T-cell (primary cell): ENCODE results near the gene CUL1. TPM values are rescaled to one million over a fixed set of nuclear protein-coding genes. Genes with fewer than 3 reads are reported as not detected.
A peak's percentile ranks its signal among the peaks of the same experiment; 100 is the strongest.
"Not testable (repeated sequence)": the region's sequence is repeated elsewhere in the genome, so short reads cannot be mapped to it uniquely, and the experiment has no call there.

Source experiments
- ATAC-seq, 4 experiments: fragments of 200-7000 bp in 3 of 4; fragments of 150-1000 bp in 1 of 4; cut with Tn5 transposase; replicated peaks in 1 of 4; 1 replicate in 3 of 4; 2 replicates in 1 of 4; pipeline ENCODE4 v1.10.0; 2021; ENCODE audit warnings: moderate library complexity in 3 of 4, mild to moderate bottlenecking in 2 of 4, moderate number of reproducible peaks in 1 of 4
- CTCF ChIA-PET, 2 donors: fragments of 300-600 bp; sonication (Branson Sonifier 250); formaldehyde crosslinking; loops; one replicate each; lab custom pipeline; 2022; ENCODE audit warnings: antibody characterized with exemption in 2 of 2; lab: Charles Lee
- POLR2A ChIA-PET, 2 donors: fragments of 300-600 bp; sonication (Branson Sonifier 250); formaldehyde crosslinking; loops; one replicate each; lab custom pipeline; 2022; ENCODE audit warnings: antibody characterized with exemption in 2 of 2; lab: Charles Lee
- DNase-seq, 35 experiments: peaks; one replicate each; pipeline versions ENCODE4 v3.0.0 to v3.0.0-alpha.2; 2013 to 2023
- H3K27ac ChIP-seq: one replicate; pipeline ENCODE4 v1.5.1; 2013; ENCODE audit warnings: low read length
- H3K27me3 ChIP-seq, 2 experiments: replicated peaks in 1 of 2; 1 replicate in 1 of 2; 2 replicates in 1 of 2; pipeline versions ENCODE4 v1.6.1 to v1.7.0; 2013; ENCODE audit warnings: low read length in 1 of 2, mixed read lengths in 1 of 2; ENCODE audit not compliant: control insufficient read depth in 2 of 2, insufficient read depth in 2 of 2; ENCODE audit errors: extremely low read depth in 1 of 2
- H3K36me3 ChIP-seq, 2 donors: 1 replicate in 1 of 2; 2 replicates in 1 of 2; pipeline versions ENCODE4 v1.6.1 to v1.7.0; 2013; ENCODE audit warnings: low read length in 1 of 2; ENCODE audit not compliant: control insufficient read depth in 2 of 2, insufficient read depth in 1 of 2; ENCODE audit errors: extremely low read depth in 1 of 2
- H3K4me1 ChIP-seq, 2 experiments: 1 replicate in 1 of 2; 2 replicates in 1 of 2; pipeline versions ENCODE4 v1.6.1 to v1.7.0; 2013; ENCODE audit warnings: low read length in 2 of 2, mixed read lengths in 1 of 2; ENCODE audit not compliant: insufficient read depth in 2 of 2, control insufficient read depth in 1 of 2; ENCODE audit errors: extremely low read depth in 1 of 2
- H3K4me3 ChIP-seq, 2 donors: 1 replicate in 1 of 2; 2 replicates in 1 of 2; pipeline versions ENCODE4 v1.5.1 to v1.7.0; 2013; ENCODE audit warnings: mild to moderate bottlenecking in 2 of 2, low read length in 1 of 2, moderate library complexity in 1 of 2; ENCODE audit not compliant: control insufficient read depth in 1 of 2; ENCODE audit errors: extremely low read depth in 1 of 2
- H3K9me3 ChIP-seq: 2 replicates; pipeline ENCODE4 v1.7.0; 2013
- H3K27ac Mint-ChIP-seq, 2 donors: one replicate each; pipeline ENCODE4 v1.8.0; 2020 to 2021; ENCODE audit warnings: mild to moderate bottlenecking in 2 of 2, mixed read lengths in 2 of 2
- H3K27me3 Mint-ChIP-seq, 2 donors: one replicate each; pipeline ENCODE4 v1.8.0; 2021 to 2022; ENCODE audit warnings: mixed read lengths in 2 of 2
- H3K36me3 Mint-ChIP-seq: one replicate; pipeline ENCODE4 v1.8.0; 2021; ENCODE audit warnings: mixed read lengths
- H3K4me1 Mint-ChIP-seq, 3 donors: one replicate each; pipeline ENCODE4 v1.8.0; 2020 to 2022; ENCODE audit warnings: mixed read lengths in 3 of 3, mild to moderate bottlenecking in 1 of 3
- H3K4me3 Mint-ChIP-seq, 3 donors: one replicate each; pipeline ENCODE4 v1.8.0; 2020 to 2022; ENCODE audit warnings: mild to moderate bottlenecking in 3 of 3, mixed read lengths in 3 of 3, moderate library complexity in 3 of 3
- H3K9me3 Mint-ChIP-seq, 3 donors: one replicate each; pipeline ENCODE4 v1.8.0; 2020 to 2022; ENCODE audit warnings: mixed read lengths in 3 of 3
- WGBS: methylation state at CpG from one replicate; pipeline ENCODE4 v1.1.5; 2013; ENCODE audit warnings: missing lambda C conversion rate; ENCODE audit not compliant: insufficient coverage; 5-methylcytosine and 5-hydroxymethylcytosine counted together
- total RNA-seq, 35 experiments: library from RNA in 6 of 35; stranded (reverse) in 6 of 35; fragments of 120-200 nt in 1 of 35; gene quantifications; one replicate each; pipeline versions ENCODE4 v1.2.1 to v1.2.4 and lab custom pipeline; 2013 to 2026

The CUL1 gene
- total RNA-seq, 5 donors from 2014 or later (not counting 1 experiment from before 2014, with no cell fraction given) = 42.3 to 53.7 (median 49.9) TPM

DNA sequence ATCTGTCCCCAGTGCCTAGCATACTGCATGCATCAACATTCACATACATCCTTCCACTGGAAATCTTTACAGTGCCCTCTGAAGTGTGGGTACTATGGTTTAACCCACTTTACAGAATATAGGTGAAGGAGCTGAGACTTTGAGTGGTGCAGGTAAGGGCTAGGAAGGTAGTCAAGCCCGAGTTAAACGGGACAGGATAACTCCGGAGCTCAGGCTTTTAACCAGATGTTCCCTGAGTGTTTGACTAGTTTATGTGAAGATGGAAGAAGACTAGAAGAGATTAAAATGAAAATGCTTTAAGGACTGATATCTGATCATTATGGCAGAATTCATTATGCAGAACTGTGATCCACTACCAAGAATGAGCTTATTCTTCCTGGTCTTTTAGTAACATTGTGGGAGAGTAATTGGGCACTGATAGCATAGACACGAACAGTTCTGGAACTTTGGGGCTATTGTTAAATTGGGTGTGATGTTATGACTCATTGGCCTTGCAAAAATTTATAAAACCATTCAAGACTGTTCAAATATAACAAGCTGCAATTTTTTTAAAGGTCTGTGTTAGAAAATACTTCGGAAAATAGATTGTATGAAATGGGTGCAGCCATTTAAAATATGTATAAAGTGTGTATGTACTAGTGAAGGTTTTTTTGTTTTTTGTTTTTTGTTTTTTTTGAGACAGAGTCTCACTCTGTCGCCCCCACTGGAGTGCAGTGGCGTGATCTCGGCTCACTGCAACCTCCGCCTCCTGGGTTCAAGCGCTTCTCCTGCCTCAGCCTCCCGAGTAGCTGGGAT is 4.4 kb downstream of the CUL1 start:
- no peaks in the 10 kb centered on the region for H3K9me3 Mint-ChIP-seq
- H3K4me1 Mint-ChIP-seq = peaks cover 76 to 79% (median 77%) of the 10 kb centered on the region in 3 donors
- Histone ChIP-seq H3K27me3 (no peaks in the 10 kb centered on the region), H3K9me3 (no peaks in the 10 kb centered on the region), H3K4me3 (no peak overlapping the region), H3K27ac (no peak overlapping the region), H3K36me3 (no peaks in the 10 kb centered on the region), H3K4me1 (peaks cover 29 to 31% of the 10 kb centered on the region in 2 experiments)
- ATAC-seq (no peak), DNase-seq (no peak)
- peak overlapping the region in 1 of 2 donors; percentile 7 for H3K27ac Mint-ChIP-seq
- 92% methylated on average over 6 of the region's 11 CpGs for WGBS
- no peaks in the 10 kb centered on the region for H3K36me3 Mint-ChIP-seq
- CTCF ChIA-PET = interaction anchor here (0.9 to 1.2 kb wide), 3 partner anchors 8 to 30 kb away, joined by 3 to 6 read pairs (median 3); no protein-coding TSS in a partner anchor
- POLR2A ChIA-PET = interaction anchor here (0.6 to 0.7 kb wide), 2 partner anchors 11 to 82 kb away, joined by 4 read pairs; no protein-coding TSS in a partner anchor
- peak overlapping the region in 2 of 3 donors; percentile 13 to 93 for H3K4me3 Mint-ChIP-seq
- no peaks in the 10 kb centered on the region for H3K27me3 Mint-ChIP-seq

DNA sequence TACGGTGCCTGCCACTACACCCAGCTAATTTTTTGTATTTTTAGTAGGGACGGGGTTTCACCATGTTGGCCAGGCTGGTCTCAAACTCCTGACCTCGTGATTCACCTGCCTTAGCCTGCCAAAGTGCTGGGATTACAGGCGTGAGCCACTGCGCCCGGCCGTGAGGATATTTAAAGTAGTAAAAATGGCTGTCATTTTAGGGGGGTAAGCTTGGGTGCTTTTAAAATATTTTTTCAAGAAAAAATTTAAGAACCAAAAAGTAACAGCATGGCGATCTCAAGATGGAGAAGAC is 4.9 kb downstream of the CUL1 start:
- H3K36me3 ChIP-seq, H3K4me3 Mint-ChIP-seq, H3K27ac Mint-ChIP-seq, DNase-seq, H3K36me3 Mint-ChIP-seq, H3K9me3 Mint-ChIP-seq, POLR2A ChIA-PET, H3K27me3 ChIP-seq, ATAC-seq, H3K27me3 Mint-ChIP-seq, H3K27ac ChIP-seq, H3K9me3 ChIP-seq, H3K4me3 ChIP-seq: not testable (repeated sequence)
- H3K4me1 Mint-ChIP-seq = peaks cover 81 to 84% (median 83%) of the 10 kb centered on the region in 3 donors
- H3K4me1 ChIP-seq = peaks cover 31 to 33% of the 10 kb centered on the region in 2 experiments
- 100% methylated on average over 1 of the region's 8 CpGs for WGBS
- CTCF ChIA-PET = interaction anchor here in 1 of 2 donors (1.2 kb wide), 2 partner anchors 8 to 17 kb away, joined by 3 to 6 read pairs; no protein-coding TSS in a partner anchor

DNA sequence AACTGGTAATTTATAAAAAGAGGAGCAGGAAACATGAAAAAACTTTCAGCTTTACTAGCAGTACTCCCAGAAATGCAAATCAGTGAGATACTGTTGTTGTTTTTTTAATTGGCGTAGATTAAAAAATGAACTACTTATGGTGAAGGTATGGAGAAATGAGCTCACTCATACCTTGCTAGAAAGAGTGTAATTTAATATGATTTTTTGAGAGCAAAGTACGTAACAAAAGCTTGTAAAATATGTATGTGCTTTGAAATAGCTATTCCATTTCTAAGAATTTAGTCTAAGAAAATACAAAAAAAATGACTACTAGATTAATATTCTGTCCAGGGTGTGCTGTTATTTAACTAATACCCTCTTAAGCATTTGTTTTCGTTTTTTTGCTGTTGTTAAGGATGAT is 5.5 kb downstream of the CUL1 start:
- no peak overlapping the region for H3K4me3 Mint-ChIP-seq

DNA sequence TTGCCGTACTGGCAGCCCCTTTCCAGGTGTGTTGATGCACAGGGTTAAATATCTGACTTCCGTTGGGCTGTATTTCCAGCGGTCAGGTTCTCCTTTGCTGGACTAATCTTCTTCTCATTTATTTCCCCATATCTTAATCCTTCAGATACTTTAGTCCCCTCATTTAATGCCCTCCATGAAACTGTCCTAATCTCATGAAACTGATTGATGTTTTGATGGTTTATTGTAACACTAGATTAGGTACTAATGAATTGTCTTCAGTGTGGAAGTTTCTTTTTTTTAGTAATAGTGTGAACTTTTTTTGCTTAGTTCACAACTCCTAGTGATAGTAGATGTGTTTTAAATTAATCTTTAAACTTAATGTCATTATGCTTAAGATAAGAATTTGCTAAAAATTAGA is 6.3 kb downstream of the CUL1 start:
- Mint-ChIP-seq H3K9me3 (no peaks in the 10 kb centered on the region), H3K4me3 (peak overlapping the region in 1 of 3 donors; percentile 3), H3K4me1 (peaks cover 92 to 95% (median 94%) of the 10 kb centered on the region in 3 donors), H3K27me3 (no peaks in the 10 kb centered on the region), H3K27ac (no peak overlapping the region), H3K36me3 (no peaks in the 10 kb centered on the region)
- DNase-seq = no peak
- POLR2A ChIA-PET = interaction anchor here in 1 of 2 donors (1.1 kb wide), 1 partner anchor 16 kb away, joined by 3 read pairs; no protein-coding TSS in a partner anchor
- Histone ChIP-seq H3K27me3 (no peaks in the 10 kb centered on the region), H3K27ac (no peak overlapping the region), H3K4me3 (no peak overlapping the region), H3K9me3 (no peaks in the 10 kb centered on the region), H3K4me1 (peaks cover 31 to 37% of the 10 kb centered on the region in 2 experiments), H3K36me3 (no peaks in the 10 kb centered on the region)
- WGBS = no CpG with 5 or more reads among the region's 3 CpGs
- ATAC-seq = no peak
- CTCF ChIA-PET = no interaction called here

More for the DNA sequence above, 5.5 kb downstream of the CUL1 start:
- H3K4me1 ChIP-seq = peaks cover 31 to 33% of the 10 kb centered on the region in 2 experiments
- H3K27ac ChIP-seq = no peak overlapping the region
- CTCF ChIA-PET = interaction anchor here (0.7 to 0.8 kb wide), 4 partner anchors 59 to 283 kb away, joined by 3 to 9 read pairs (median 5); no protein-coding TSS in a partner anchor
- Mint-ChIP-seq H3K9me3 (no peaks in the 10 kb centered on the region), H3K27ac (no peak overlapping the region), H3K27me3 (no peaks in the 10 kb centered on the region), H3K4me1 (peaks cover 87 to 90% (median 88%) of the 10 kb centered on the region in 3 donors), H3K36me3 (no peaks in the 10 kb centered on the region)
- ATAC-seq (no peak), DNase-seq (no peak)
- WGBS = no CpG with 5 or more reads among the region's 3 CpGs
- H3K36me3 ChIP-seq = no peaks in the 10 kb centered on the region
- no peak overlapping the region for H3K4me3 ChIP-seq
- POLR2A ChIA-PET = interaction anchor here (0.5 to 1.1 kb wide), 7 partner anchors 8 to 287 kb away, joined by 3 to 6 read pairs (median 4); no protein-coding TSS in a partner anchor
- no peaks in the 10 kb centered on the region for H3K27me3 ChIP-seq
- no peaks in the 10 kb centered on the region for H3K9me3 ChIP-seq

DNA sequence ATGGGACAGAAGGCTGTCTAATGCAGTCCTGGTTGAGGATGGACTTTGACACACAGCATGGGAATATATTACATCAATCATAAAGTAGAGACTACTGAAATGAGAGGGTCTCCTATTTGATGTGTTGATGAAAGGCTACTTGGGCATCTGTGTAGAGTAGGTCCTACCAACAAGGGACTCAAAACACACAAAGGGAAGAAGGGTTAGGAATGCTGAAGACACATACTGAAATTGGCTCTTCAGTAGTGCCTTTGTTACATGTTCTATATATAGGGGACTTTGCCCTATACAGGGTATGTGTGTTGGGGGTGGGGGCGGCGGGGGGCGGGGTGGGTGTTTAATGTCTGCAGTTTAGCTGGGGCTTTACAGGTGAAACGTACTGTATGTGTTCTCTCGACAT is 7.7 kb downstream of the CUL1 start:
- Histone ChIP-seq H3K27me3 (no peaks in the 10 kb centered on the region), H3K36me3 (no peaks in the 10 kb centered on the region), H3K27ac (no peak overlapping the region), H3K4me1 (peaks cover 25 to 33% of the 10 kb centered on the region in 2 experiments), H3K9me3 (no peaks in the 10 kb centered on the region), H3K4me3 (no peak overlapping the region)
- ATAC-seq (no peak), DNase-seq (no peak)
- ChIA-PET POLR2A (interaction anchor here in 1 of 2 donors (0.6 to 0.7 kb wide), 2 partner anchors 8 to 26 kb away, joined by 3 read pairs; partner anchors contain the start of gene CUL1), CTCF (no interaction called here)
- Mint-ChIP-seq H3K4me3 (no peak overlapping the region), H3K27ac (no peak overlapping the region), H3K27me3 (no peaks in the 10 kb centered on the region), H3K4me1 (peaks cover 89 to 94% (median 92%) of the 10 kb centered on the region in 3 donors), H3K9me3 (no peaks in the 10 kb centered on the region), H3K36me3 (no peaks in the 10 kb centered on the region)
- WGBS = no CpG with 5 or more reads among the region's 5 CpGs

DNA sequence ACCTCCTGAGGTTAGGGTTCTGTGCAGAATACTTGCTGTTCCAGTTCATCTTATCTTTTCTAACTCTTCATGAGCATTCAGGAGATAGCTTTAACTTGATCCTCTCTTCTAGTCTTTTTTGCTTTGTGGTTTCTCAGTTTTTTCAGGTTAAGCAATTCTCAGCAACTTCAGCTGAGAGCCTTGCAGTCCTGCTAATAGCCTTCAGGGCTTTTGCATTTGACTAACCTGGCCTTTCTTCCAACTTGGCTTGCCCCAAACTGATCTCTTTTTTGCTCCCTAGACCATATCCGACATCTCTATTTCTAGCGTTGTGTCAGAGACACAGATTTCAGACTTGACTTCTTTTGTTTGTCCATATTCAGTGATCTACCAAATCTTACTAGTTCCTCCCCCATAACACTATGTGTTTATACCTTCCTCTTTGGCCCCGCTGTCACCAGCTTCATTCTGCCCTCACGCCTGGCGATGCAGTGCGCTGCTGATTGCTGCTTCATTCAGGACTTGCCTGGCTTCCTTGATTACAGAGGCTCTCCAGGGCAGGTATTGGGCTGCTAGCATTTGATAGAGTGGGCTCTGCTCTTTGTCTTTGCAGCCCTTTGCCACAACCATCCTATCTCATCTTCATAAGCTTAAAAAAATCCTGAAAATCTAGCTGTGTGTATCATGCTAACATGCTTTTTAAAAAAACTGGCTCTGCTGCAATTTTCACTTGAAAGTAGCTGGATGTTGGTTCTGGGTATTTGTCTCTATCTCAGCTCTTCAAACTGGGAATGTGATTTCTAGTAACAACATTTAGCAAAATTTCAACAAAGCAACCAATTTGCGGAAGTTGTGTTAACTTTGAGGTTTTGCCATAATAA is 9.6 kb downstream of the CUL1 start:
- Mint-ChIP-seq H3K4me1 (peaks cover 89 to 92% (median 92%) of the 10 kb centered on the region in 3 donors), H3K27ac (peak overlapping the region in 1 of 2 donors; percentile 2), H3K9me3 (no peaks in the 10 kb centered on the region), H3K36me3 (no peaks in the 10 kb centered on the region), H3K4me3 (peak overlapping the region in 2 of 3 donors; percentile 2 to 53), H3K27me3 (no peaks in the 10 kb centered on the region)
- ChIA-PET POLR2A (interaction anchor here (0.6 to 0.9 kb wide), 2 partner anchors 10 to 13 kb away, joined by 4 to 5 read pairs; partner anchors contain the start of gene CUL1 (in 1 of the 2)), CTCF (no interaction called here)
- Histone ChIP-seq H3K27ac (no peak overlapping the region), H3K27me3 (no peaks in the 10 kb centered on the region), H3K4me3 (no peak overlapping the region), H3K4me1 (peaks cover 12 to 31% of the 10 kb centered on the region in 2 experiments), H3K36me3 (no peaks in the 10 kb centered on the region), H3K9me3 (no peaks in the 10 kb centered on the region)
- DNase-seq (no peak), ATAC-seq (peak in 2 of 4 experiments; percentile 29 to 42)
- WGBS = 73% methylated on average over 6 of the region's 7 CpGs
